H1 (cell line): ENCODE data around the gene BMPR1A. TPM values are rescaled to one million over a fixed set of nuclear protein-coding genes. Genes with fewer than 3 reads are reported as not detected.

Experiments
- CTCF ChIA-PET: fragments of 300-600 bp; sonication (Branson Sonifier 250); formaldehyde crosslinking; loops from one replicate; lab custom pipeline; 2021; ENCODE audit not compliant: partially characterized antibody; lab: Charles Lee
- POLR2A ChIA-PET: fragments of 300-600 bp; sonication (Branson Sonifier 250); formaldehyde crosslinking; loops from one replicate; lab custom pipeline; 2021; ENCODE audit warnings: inconsistent platforms; ENCODE audit not compliant: partially characterized antibody; lab: Charles Lee
- DNase-seq, 2 experiments: peaks; one replicate each; pipeline versions ENCODE4 v3.0.0 to v3.0.0-alpha.2; 2010 to 2022; ENCODE audit warnings: low spot score in 2 of 2, low read depth in 1 of 2, mixed read lengths in 1 of 2
- FAIRE-seq: peaks from 2 replicates; lab custom pipeline; 2011; peaks lifted over from hg19 to GRCh38; lab: Jason Lieb, UNC
- H2AFZ ChIP-seq: 2 replicates; pipeline ENCODE4 v1.8.1; 2012; ENCODE audit warnings: low read length, inconsistent platforms
- H2AK5ac ChIP-seq: 2 replicates; pipeline ENCODE4 v1.6.1; 2013; ENCODE audit warnings: low read depth, low read length
- H2BK120ac ChIP-seq: replicated peaks from 2 replicates; pipeline ENCODE3; 2013; ENCODE audit warnings: low read depth, low read length, inconsistent platforms
- H2BK12ac ChIP-seq: 2 replicates; pipeline ENCODE4 v1.6.1; 2013; ENCODE audit warnings: low read depth, low read length
- H2BK15ac ChIP-seq: 2 replicates; pipeline ENCODE4 v1.6.1; 2013; ENCODE audit warnings: low read length
- H2BK20ac ChIP-seq: 2 replicates; pipeline ENCODE4 v1.6.1; 2013; ENCODE audit warnings: low read length
- H2BK5ac ChIP-seq: 2 replicates; pipeline ENCODE4 v1.6.1; 2013; ENCODE audit warnings: low read depth, low read length
- H3K14ac ChIP-seq: 2 replicates; pipeline ENCODE4 v1.6.1; 2013; ENCODE audit warnings: inconsistent platforms; ENCODE audit not compliant: insufficient read length
- H3K18ac ChIP-seq: 2 replicates; pipeline ENCODE4 v1.6.1; 2013; ENCODE audit warnings: low read length; ENCODE audit errors: extremely low read depth
- H3K23ac ChIP-seq: 2 replicates; pipeline ENCODE4 v1.6.1; 2013; ENCODE audit warnings: inconsistent platforms; ENCODE audit not compliant: insufficient read length
- H3K23me2 ChIP-seq: 2 replicates; pipeline ENCODE4 v1.6.1; 2013; ENCODE audit warnings: low read depth, low read length
- H3K27ac ChIP-seq: 2 replicates; pipeline ENCODE4 v1.6.1; 2011; ENCODE audit warnings: low read depth, low read length, inconsistent platforms
- H3K27me3 ChIP-seq, 4 experiments: replicated peaks in 1 of 4; 1 replicate in 1 of 4; 2 replicates in 3 of 4; pipeline versions ENCODE4 v1.6.1 to v1.8.1; 2011 to 2013; ENCODE audit warnings: low read length in 3 of 4, mild to moderate bottlenecking in 3 of 4, inconsistent platforms in 2 of 4, mixed read lengths in 2 of 4, moderate library complexity in 1 of 4; ENCODE audit not compliant: control insufficient read depth in 3 of 4, insufficient read depth in 3 of 4; ENCODE audit errors: extremely low read depth in 1 of 4
- H3K36me3 ChIP-seq, 4 experiments: 2 replicates each; pipeline versions ENCODE4 v1.6.1 to v1.8.1; 2011 to 2013; ENCODE audit warnings: mild to moderate bottlenecking in 4 of 4, low read length in 3 of 4, moderate library complexity in 2 of 4, control low read depth in 1 of 4, inconsistent platforms in 1 of 4; ENCODE audit not compliant: insufficient read depth in 4 of 4, control insufficient read depth in 2 of 4
- H3K4ac ChIP-seq: replicated peaks from 2 replicates; pipeline ENCODE3; 2013; ENCODE audit warnings: low read length, low read depth, mixed read lengths, inconsistent platforms; ENCODE audit not compliant: insufficient read length
- H3K4me1 ChIP-seq, 4 experiments: replicated peaks in 1 of 4; 1 replicate in 1 of 4; 2 replicates in 3 of 4; pipeline versions ENCODE4 v1.6.1 to v1.8.1; 2011 to 2013; ENCODE audit warnings: low read length in 3 of 4, inconsistent platforms in 2 of 4, mixed read lengths in 1 of 4; ENCODE audit not compliant: insufficient read depth in 4 of 4, control insufficient read depth in 3 of 4
- H3K4me2 ChIP-seq, 2 experiments: 2 replicates each; pipeline versions ENCODE4 v1.6.1 to v1.8.1; 2011 to 2013; ENCODE audit warnings: low read depth in 2 of 2, low read length in 2 of 2, control low read depth in 1 of 2, inconsistent platforms in 1 of 2, mild to moderate bottlenecking in 1 of 2; ENCODE audit not compliant: insufficient read depth in 1 of 2
- H3K4me3 ChIP-seq, 4 experiments: fragments of 200-600, 300-600 bp in 1 of 4; sonication (generic), shearing (Covaris generic), sonication (Bioruptor Twin) in 1 of 4; 2 replicates each; pipeline versions ENCODE4 v1.5.1 to v1.8.1; 2011 to 2016; ENCODE audit warnings: low read length in 4 of 4, low read depth in 3 of 4, control low read depth in 2 of 4, inconsistent platforms in 2 of 4, mild to moderate bottlenecking in 2 of 4, mixed read lengths in 1 of 4, moderate library complexity in 1 of 4; ENCODE audit not compliant: insufficient read depth in 2 of 4; ENCODE audit errors: extremely low read depth in 1 of 4
- H3K56ac ChIP-seq: replicated peaks from 2 replicates; pipeline ENCODE3; 2013; ENCODE audit warnings: low read depth, mild to moderate bottlenecking, mixed read lengths, low read length, inconsistent platforms; ENCODE audit not compliant: insufficient read length
- H3K79me1 ChIP-seq: 2 replicates; pipeline ENCODE4 v1.6.1; 2013; ENCODE audit warnings: low read depth, low read length, control low read depth
- H3K79me2 ChIP-seq, 2 experiments: 2 replicates each; pipeline versions ENCODE4 v1.6.1 to v1.8.1; 2012 to 2013; ENCODE audit warnings: low read length in 2 of 2, mild to moderate bottlenecking in 2 of 2, inconsistent platforms in 1 of 2; ENCODE audit not compliant: insufficient read depth in 2 of 2, control insufficient read depth in 1 of 2
- H3K9ac ChIP-seq, 4 experiments: replicated peaks in 1 of 4; 1 replicate in 1 of 4; 2 replicates in 3 of 4; pipeline versions ENCODE4 v1.6.1 to v1.8.1; 2011 to 2013; ENCODE audit warnings: low read depth in 3 of 4, low read length in 3 of 4, control low read depth in 2 of 4, mild to moderate bottlenecking in 2 of 4, moderate library complexity in 2 of 4, inconsistent platforms in 1 of 4; ENCODE audit errors: extremely low read depth in 1 of 4
- H3K9me3 ChIP-seq, 2 experiments: 2 replicates each; pipeline versions ENCODE4 v1.6.1 to v1.8.1; 2012 to 2013; ENCODE audit warnings: mild to moderate bottlenecking in 2 of 2, moderate library complexity in 2 of 2, control low read depth in 1 of 2, inconsistent platforms in 1 of 2, low read depth in 1 of 2, low read length in 1 of 2, mixed read lengths in 1 of 2; ENCODE audit not compliant: insufficient read depth in 2 of 2
- H4K20me1 ChIP-seq, 2 experiments: replicated peaks in 1 of 2; 2 replicates each; pipeline versions ENCODE3 to v1.8.1; 2011 to 2013; ENCODE audit warnings: inconsistent platforms in 2 of 2, low read length in 2 of 2, mild to moderate bottlenecking in 1 of 2; ENCODE audit not compliant: insufficient read depth in 2 of 2, control insufficient read depth in 1 of 2
- H4K5ac ChIP-seq: 2 replicates; pipeline ENCODE4 v1.6.1; 2013; ENCODE audit warnings: low read length, low read depth, mixed read lengths, inconsistent platforms; ENCODE audit not compliant: insufficient read length
- H4K8ac ChIP-seq: 2 replicates; pipeline ENCODE4 v1.8.0; 2013; ENCODE audit warnings: mild to moderate bottlenecking, moderate library complexity, low read length, inconsistent platforms; ENCODE audit not compliant: insufficient read depth; ENCODE audit errors: extremely low read depth
- H4K91ac ChIP-seq: replicated peaks from 2 replicates; pipeline ENCODE3; 2013; ENCODE audit warnings: low read length, mixed read lengths, inconsistent platforms; ENCODE audit not compliant: insufficient read length
- BCL11A ChIP-seq, 2 experiments: IDR thresholded peaks; one replicate each; pipeline ENCODE4 v1.6.1; 2011; ENCODE audit warnings: low read depth in 2 of 2, low read length in 2 of 2, mild to moderate bottlenecking in 2 of 2
- CHD1 ChIP-seq: IDR thresholded peaks from 2 replicates; pipeline ENCODE4 v1.6.1; 2012; ENCODE audit warnings: low read depth, low read length, improper control_type of control experiment
- E2F6 ChIP-seq: IDR thresholded peaks from 2 replicates; pipeline ENCODE4 v1.6.1; 2012; ENCODE audit warnings: inconsistent platforms
- EGR1 ChIP-seq: IDR thresholded peaks from 2 replicates; pipeline ENCODE4 v1.6.1; 2011; ENCODE audit warnings: low read depth, low read length, borderline replicate concordance
- EP300 ChIP-seq, 2 experiments: IDR thresholded peaks; 1 replicate in 1 of 2; 2 replicates in 1 of 2; pipeline ENCODE4 v1.6.1; 2011 to 2012; ENCODE audit warnings: low read depth in 2 of 2, low read length in 2 of 2, mild to moderate bottlenecking in 2 of 2, borderline replicate concordance in 1 of 2, inconsistent platforms in 1 of 2, moderate library complexity in 1 of 2
- GTF2F1 ChIP-seq: IDR thresholded peaks from 2 replicates; pipeline ENCODE4 v1.6.1; 2012; ENCODE audit warnings: low read depth, low read length, improper control_type of control experiment, borderline replicate concordance
- JUND ChIP-seq: IDR thresholded peaks from 2 replicates; pipeline ENCODE4 v1.6.1; 2011; ENCODE audit warnings: mild to moderate bottlenecking, improper control_type of control experiment, low read length
- RAD21 ChIP-seq, 2 experiments: IDR thresholded peaks in 1 of 2; conservative IDR thresholded peaks in 1 of 2; 2 replicates each; pipeline ENCODE4 v1.6.1; 2011; ENCODE audit warnings: low read depth in 2 of 2, low read length in 2 of 2, improper control_type of control experiment in 1 of 2, inconsistent platforms in 1 of 2, mild to moderate bottlenecking in 1 of 2, moderate library complexity in 1 of 2
- SP1 ChIP-seq: IDR thresholded peaks from 2 replicates; pipeline ENCODE4 v1.6.1; 2011; ENCODE audit warnings: low read depth, low read length
- SRF ChIP-seq: IDR thresholded peaks from 2 replicates; pipeline ENCODE4 v1.6.1; 2011; ENCODE audit warnings: mild to moderate bottlenecking, low read depth, low read length, moderate library complexity
- TBP ChIP-seq: IDR thresholded peaks from 2 replicates; pipeline ENCODE4 v1.6.1; 2011; ENCODE audit warnings: low read depth, low read length, improper control_type of control experiment
- TCF12 ChIP-seq: IDR thresholded peaks from 2 replicates; pipeline ENCODE4 v1.6.1; 2011; ENCODE audit warnings: low read depth, mild to moderate bottlenecking, low read length
- WGBS, 2 experiments: shearing (Covaris generic) in 1 of 2; methylation state at CpG; one replicate each; pipeline versions ENCODE4 v1.1.6 to v1.1.7; 2013 to 2015; ENCODE audit warnings: low lambda C conversion rate in 2 of 2, mixed read lengths in 2 of 2, inconsistent platforms in 1 of 2, low coverage in 1 of 2, missing lambda C conversion rate in 1 of 2; ENCODE audit not compliant: insufficient replicate concordance in 2 of 2, insufficient coverage in 1 of 2, insufficient read length in 1 of 2; ENCODE audit errors: extremely low coverage in 1 of 2, missing lambda C conversion rate in 1 of 2; 5-methylcytosine and 5-hydroxymethylcytosine counted together
- polyA plus RNA-seq, 7 experiments: library from polyadenylated mRNA; depleted of rRNA in 3 of 7; stranded (reverse) in 5 of 7; unstranded in 2 of 7; fragments of >200 nt in 5 of 7; fragments of 200-250 nt in 2 of 7; gene quantifications; 1 replicate in 5 of 7; 2 replicates in 1 of 7; 4 replicates in 1 of 7; pipeline versions ENCODE4 v1.2.1 to v1.2.3, GENCODE V29; 2011 to 2013; ENCODE audit warnings: missing spikeins in 2 of 7, mixed read lengths in 2 of 7
- total RNA-seq: library from RNA; stranded (reverse); fragmentation: NEBNext Ultra II Directional; extraction: Animal tissue kit (Norgen Biotek cat#: 25700); gene quantifications from 2 replicates; pipeline ENCODE4 v1.2.1, GENCODE V29; 2021

The BMPR1A gene
- total and polyA plus RNA-seq, 2 of the 8 experiments (the other 6 are each of a cell fraction or from before 2014, with no cell fraction given) = 34.4 to 129 TPM

GRCh38 chr10:86914734-86915133 lies 158.3 kb downstream of the BMPR1A start:
- Histone ChIP-seq H4K8ac (no peak overlapping the region), H3K4ac (no peak overlapping the region), H3K23ac (no peak overlapping the region), H2BK5ac (no peak overlapping the region), H3K79me1 (no peaks in the 10 kb centered on the region), H3K14ac (no peak overlapping the region), H3K4me2 (no peak overlapping the region), H4K91ac (no peak overlapping the region), H4K20me1 (peaks cover 0 to under 1% of the 10 kb centered on the region in 2 experiments), H2BK120ac (no peak overlapping the region), H2BK15ac (no peak overlapping the region), H3K79me2 (no peaks in the 10 kb centered on the region), H3K4me1 (no peaks in the 10 kb centered on the region), H3K27ac (no peak overlapping the region), H3K4me3 (no peak overlapping the region), H3K36me3 (peaks cover 18 to 67% (median 39%) of the 10 kb centered on the region in 4 experiments), H2BK12ac (no peak overlapping the region), H3K9me3 (no peaks in the 10 kb centered on the region), H3K23me2 (no peaks in the 10 kb centered on the region)
- CTCF ChIA-PET = interaction anchor here (1.5 kb wide), 1 partner anchor 12 kb away, joined by 3 read pairs; no protein-coding TSS in a partner anchor
- DNase-seq = no peak
- no peak for FAIRE-seq
- POLR2A ChIA-PET = no interaction called here
- WGBS, 2 experiments = 93% methylated on average over 1 of the region's 1 CpG; no CpG with 5 or more reads in 1 of the 2 experiments
- no peak for TF ChIP-seq BCL11A (IDR thresholded peaks at IDR 0.05; ENCODE audit: low read depth in 2 of 2, low read length in 2 of 2)
- TF ChIP-seq TBP = no peak
- no peak for TF ChIP-seq E2F6
- no peak for TF ChIP-seq SP1
- no peak for TF ChIP-seq JUND
- no peak for TF ChIP-seq EGR1
- no peak for TF ChIP-seq EP300 (IDR thresholded peaks at IDR 0.05; ENCODE audit: borderline replicate concordance in 1 of 2, low read depth in 2 of 2, low read length in 2 of 2)
- no peak for TF ChIP-seq GTF2F1
- TF ChIP-seq SRF = no peak
- TF ChIP-seq CHD1 = no peak
- no peak for TF ChIP-seq TCF12
- TF ChIP-seq RAD21 (IDR thresholded peaks at IDR 0.05 in 1 of 2, conservative IDR thresholded peaks at IDR 0.05 in 1 of 2; ENCODE audit: low read depth in 2 of 2, low read length in 2 of 2) = no peak
- TF ChIP-seq, all 59 proteins: peak for 0
- no peak overlapping the region for H2AFZ ChIP-seq
- no peak overlapping the region for H4K5ac ChIP-seq
- H2BK20ac ChIP-seq = no peak overlapping the region
- no peak overlapping the region for H2AK5ac ChIP-seq
- no peak overlapping the region for H3K9ac ChIP-seq
- no peak overlapping the region for H3K18ac ChIP-seq
- no peaks in the 10 kb centered on the region for H3K27me3 ChIP-seq
- H3K56ac ChIP-seq = no peak overlapping the region
